Measurements from ENCODE around the gene HOMER1. TPM values are rescaled to one million over a fixed set of nuclear protein-coding genes. Genes with fewer than 3 reads are reported as not detected.

HOMER1 gene
- total and polyA plus RNA-seq, 2 of the 4 experiments (the other 2 are of a cell fraction) = 1.9 to 6.8 TPM

GRCh38 chr5:79508794-79509193 lies 5.1 kb downstream of the HOMER1 start:
- POLR2A ChIA-PET (ENCODE audit: unreplicated experiment) = no interaction called here
- Histone ChIP-seq H3K9me3 (ENCODE audit: control insufficient read depth, insufficient read depth, low read length) (no peaks in the 10 kb centered on the region), H3K23ac (ENCODE audit: low read depth, low read length) (no peak overlapping the region), H3K79me1 (ENCODE audit: low read depth in 1 of 2, low read length in 2 of 2) (peaks cover 16 to 49% of the 10 kb centered on the region in 2 experiments), H3K9ac (ENCODE audit: low read depth, low read length) (no peak overlapping the region), H3K27ac (ENCODE audit: insufficient read depth, low read length) (no peak overlapping the region), H2BK20ac (ENCODE audit: low read depth, low read length) (no peak overlapping the region), H2BK5ac (ENCODE audit: low read depth, low read length, poor library complexity, severe bottlenecking) (no peak overlapping the region), H4K91ac (ENCODE audit: insufficient read depth, low read depth, low read length) (no peak overlapping the region), H3K4me1 (ENCODE audit: control insufficient read depth, insufficient read depth, low read length) (peaks cover 9% of the 10 kb centered on the region; the same call in 1 of the 2 replicates), H3K4me3 (ENCODE audit: insufficient read depth, low read depth, low read length) (no peak overlapping the region), H2AFZ (replicated peaks; ENCODE audit: low read length, poor library complexity) (no peak overlapping the region), H2BK120ac (ENCODE audit: low read depth, low read length) (no peak overlapping the region), H3K18ac (ENCODE audit: low read depth, low read length) (no peak overlapping the region), H4K5ac (ENCODE audit: low read depth, low read length) (no peak overlapping the region), H2BK15ac (ENCODE audit: low read depth, low read length) (no peak overlapping the region), H3K14ac (replicated peaks; ENCODE audit: low read depth, low read length) (no peak overlapping the region), H4K20me1 (ENCODE audit: insufficient read depth, low read length) (no peaks in the 10 kb centered on the region), H3K27me3 (ENCODE audit: control insufficient read depth, insufficient read depth, low read length) (no peaks in the 10 kb centered on the region), H3K4me2 (ENCODE audit: low read depth, low read length) (no peak overlapping the region), H4K8ac (ENCODE audit: low read depth in 2 of 2, low read length in 2 of 2) (no peak overlapping the region), H3K56ac (ENCODE audit: extremely low read depth, insufficient read depth, low read length) (no peak overlapping the region), H2AK5ac (ENCODE audit: low read depth, low read length) (no peak overlapping the region), H2AK9ac (replicated peaks; ENCODE audit: low read depth, low read length, poor library complexity) (no peak overlapping the region), H3K36me3 (ENCODE audit: control insufficient read depth, insufficient read depth, low read length) (no peaks in the 10 kb centered on the region), H3K9me1 (ENCODE audit: insufficient read depth, low read length) (no peaks in the 10 kb centered on the region; the same call in 1 of the 2 replicates), H3K4ac (ENCODE audit: low read depth, low read length) (no peak overlapping the region)
- no peak for DNase-seq
- in situ Hi-C loops (cut with MboI; ENCODE audit: low sequenced_read_pairs) = no loop called here
- ATAC-seq (ENCODE audit: low read depth) = no peak
- TF ChIP-seq MXI1 (IDR thresholded peaks at IDR 0.05; ENCODE audit: borderline replicate concordance, low read depth, low read length) = no peak
- TF ChIP-seq CHD1 (IDR thresholded peaks at IDR 0.05; ENCODE audit: low read depth, low read length) = no peak
- no peak for TF ChIP-seq CTCF (conservative IDR thresholded peaks at IDR 0.05; ENCODE audit: low read depth, low read length)
- no peak for TF ChIP-seq POLR2A (IDR thresholded peaks at IDR 0.05; ENCODE audit: low read depth, low read length)
- no peak for TF ChIP-seq ELK1 (IDR thresholded peaks at IDR 0.05; ENCODE audit: borderline replicate concordance, low read depth, low read length)
- TF ChIP-seq RFX5 (IDR thresholded peaks at IDR 0.05; ENCODE audit: low read depth, low read length) = no peak
- TF ChIP-seq MAFK (IDR thresholded peaks at IDR 0.05; ENCODE audit: low read depth, low read length) = no peak
- TF ChIP-seq USF2 (IDR thresholded peaks at IDR 0.05; ENCODE audit: low read depth, low read length) = no peak
- no peak for TF ChIP-seq RAD21 (IDR thresholded peaks at IDR 0.05; ENCODE audit: low read length)
- no peak for TF ChIP-seq SMC3 (IDR thresholded peaks at IDR 0.05; ENCODE audit: low read depth, low read length)
- TF ChIP-seq RCOR1 (IDR thresholded peaks at IDR 0.05; ENCODE audit: insufficient replicate concordance, low read length) = no peak
- intact Hi-C loops (cut with micrococcal nuclease) = no loop called here
- dilution Hi-C loops (cut with HindIII; ENCODE audit: low sequenced_read_pairs, unreplicated experiment) = no loop called here
- CTCF ChIA-PET = interaction anchor here (0.8 kb wide), 1 partner anchor 932 kb away, joined by 3 read pairs; no protein-coding TSS in a partner anchor
- WGBS, 2 experiments (ENCODE audit: extremely low coverage in 2 of 2, insufficient read length in 1 of 2) = no CpG with 5 or more reads among the region's 2 CpGs
- no TSS peak for BruUV-seq (replicated peaks)
